GM12878 (cell line): ENCODE results near the gene BBX. TPM values are rescaled to one million over a fixed set of nuclear protein-coding genes. Genes with fewer than 3 reads are reported as not detected.

Source experiments
- ATAC-seq: fragments of 200-7000 bp; cut with Tn5 transposase; 3 replicates; pipeline ENCODE4 v1.9.1; 2020; ENCODE audit warnings: mild to moderate bottlenecking, moderate library complexity
- BruUV-seq: library from RNA; stranded (reverse); fragments of 400-500 nt; replicated peaks from 2 replicates; lab custom pipeline; 2021; lab: Mats Ljungman, UMichigan
- CTCF ChIA-PET: fragments of 300-600 bp; sonication (Branson Sonifier 250); formaldehyde crosslinking; extraction: SDS; loops from one replicate; lab custom pipeline; 2021; ENCODE audit warnings: inconsistent platforms; lab: Yijun Ruan, JAX
- POLR2A ChIA-PET: fragments of 350-600 bp; formaldehyde crosslinking; extraction: SDS; loops from one replicate; lab custom pipeline; 2021; ENCODE audit warnings: inconsistent platforms; lab: Charles Lee
- RAD21 ChIA-PET: fragments of 300-600 bp; sonication (Branson Sonifier 250); formaldehyde crosslinking; loops from one replicate; lab custom pipeline; 2023; ENCODE audit warnings: antibody characterized with exemption; ENCODE audit not compliant: unreplicated experiment; lab: Charles Lee
- SMC1A ChIA-PET: fragments of 300-600 bp; sonication (Branson Sonifier 250); formaldehyde crosslinking; loops from one replicate; lab custom pipeline; 2023; ENCODE audit not compliant: unreplicated experiment, uncharacterized antibody; lab: Charles Lee
- DNase-seq: peaks from one replicate; pipeline ENCODE4 v3.0.0-alpha.2; 2011; ENCODE audit warnings: low read depth, low spot score
- FAIRE-seq: peaks from 3 replicates; lab custom pipeline; 2011; peaks lifted over from hg19 to GRCh38; lab: Jason Lieb, UNC
- H2AFZ ChIP-seq: 2 replicates; pipeline ENCODE4 v1.6.0; 2011; ENCODE audit warnings: low read depth, low read length, control low read depth; ENCODE audit not compliant: control insufficient read depth
- H3K27ac ChIP-seq: 2 replicates; pipeline ENCODE4 v1.5.1; 2011; ENCODE audit warnings: control low read depth; ENCODE audit not compliant: control insufficient read depth, insufficient read depth
- H3K27me3 ChIP-seq, 2 experiments: replicated peaks in 1 of 2; 2 replicates each; pipeline versions ENCODE4 v1.6.0 to v1.6.1; 2011; ENCODE audit warnings: low read length in 1 of 2; ENCODE audit not compliant: control insufficient read depth in 2 of 2, insufficient read depth in 2 of 2
- H3K36me3 ChIP-seq, 2 experiments: 2 replicates each; pipeline ENCODE4 v1.5.1; 2011; ENCODE audit warnings: low read length in 1 of 2; ENCODE audit not compliant: control insufficient read depth in 2 of 2, insufficient read depth in 2 of 2
- H3K4me1 ChIP-seq: 2 replicates; pipeline ENCODE4 v1.6.1; 2011; ENCODE audit warnings: mild to moderate bottlenecking, low read length, moderate library complexity, mixed read lengths; ENCODE audit not compliant: control insufficient read depth, insufficient read depth
- H3K4me2 ChIP-seq: 2 replicates; pipeline ENCODE4 v1.6.0; 2011; ENCODE audit warnings: control low read depth; ENCODE audit not compliant: control insufficient read depth, insufficient read depth
- H3K4me3 ChIP-seq: fragments of 200-600 bp; sonication (generic); 2 replicates; pipeline ENCODE4 v1.5.1; 2016
- H3K79me2 ChIP-seq: 2 replicates; pipeline ENCODE4 v1.6.0; 2011; ENCODE audit warnings: low read length; ENCODE audit not compliant: control insufficient read depth, insufficient read depth
- H3K9ac ChIP-seq: 2 replicates; pipeline ENCODE4 v1.8.0; 2011; ENCODE audit warnings: low read length, control low read depth, mixed read lengths; ENCODE audit not compliant: control insufficient read depth, insufficient read depth
- H3K9me3 ChIP-seq: replicated peaks from 3 replicates; pipeline ENCODE4 v1.5.1; 2011; ENCODE audit warnings: mild to moderate bottlenecking, low read length; ENCODE audit not compliant: control insufficient read depth, insufficient read depth
- H4K20me1 ChIP-seq: 2 replicates; pipeline ENCODE4 v1.6.0; 2011; ENCODE audit not compliant: control insufficient read depth, insufficient read depth
- ATF7 ChIP-seq: fragments of 450-650 bp; IDR thresholded peaks from 2 replicates; pipeline ENCODE4 v1.6.1; 2016; ENCODE audit warnings: low read depth, mild to moderate bottlenecking
- CHD1 ChIP-seq: IDR thresholded peaks from 2 replicates; pipeline ENCODE4 v1.6.1; 2012; ENCODE audit warnings: low read depth, low read length, improper control_type of control experiment
- CREB1 ChIP-seq: IDR thresholded peaks from 2 replicates; pipeline ENCODE4 v1.6.1; 2012; ENCODE audit warnings: low read depth, mild to moderate bottlenecking, inconsistent platforms
- EED ChIP-seq: sonication (generic); IDR thresholded peaks from 2 replicates; pipeline ENCODE4 v1.6.1; 2016; ENCODE audit warnings: antibody characterized with exemption, low read depth
- EGR1 ChIP-seq, 2 experiments: IDR thresholded peaks; 1 replicate in 1 of 2; 2 replicates in 1 of 2; pipeline ENCODE4 v1.6.1; 2011 to 2012; ENCODE audit warnings: low read depth in 2 of 2, low read length in 2 of 2, borderline replicate concordance in 1 of 2, mild to moderate bottlenecking in 1 of 2, moderate library complexity in 1 of 2
- ETV6 ChIP-seq, 2 experiments: fragments of 450-650 bp in 1 of 2; IDR thresholded peaks in 1 of 2; conservative IDR thresholded peaks in 1 of 2; 2 replicates each; pipeline ENCODE4 v1.6.1; 2014; ENCODE audit warnings: antibody characterized with exemption in 1 of 2, borderline replicate concordance in 1 of 2, low read depth in 1 of 2, mild to moderate bottlenecking in 1 of 2, moderate library complexity in 1 of 2
- EZH2 ChIP-seq: IDR thresholded peaks from 2 replicates; pipeline ENCODE4 v1.6.1; 2012; ENCODE audit warnings: low read depth, mild to moderate bottlenecking, control low read depth, inconsistent platforms, low read length, borderline replicate concordance; ENCODE audit not compliant: control insufficient read depth
- RAD21 ChIP-seq: IDR thresholded peaks from 2 replicates; pipeline ENCODE4 v1.6.1; 2011; ENCODE audit warnings: mild to moderate bottlenecking, low read depth, low read length, moderate library complexity; ENCODE audit not compliant: insufficient read depth
- RBBP5 ChIP-seq: fragments of 200-600 bp; sonication (generic); conservative IDR thresholded peaks from 2 replicates; pipeline ENCODE4 v1.6.1; 2016
- SREBF1 ChIP-seq: IDR thresholded peaks from 2 replicates; pipeline ENCODE4 v1.6.1; 2012; ENCODE audit warnings: mild to moderate bottlenecking, low read length
- SUZ12 ChIP-seq: fragments of 200-600 bp; sonication (generic); IDR thresholded peaks from one replicate; pipeline ENCODE4 v1.6.1; 2018; ENCODE audit warnings: antibody characterized with exemption, mild to moderate bottlenecking; ENCODE audit not compliant: unreplicated experiment
- WRNIP1 ChIP-seq: IDR thresholded peaks from 2 replicates; pipeline ENCODE4 v1.6.1; 2011; ENCODE audit warnings: low read depth, low read length, improper control_type of control experiment, borderline replicate concordance
- ZNF274 ChIP-seq: IDR thresholded peaks from one replicate; pipeline ENCODE4 v1.8.0; 2011; ENCODE audit not compliant: insufficient read length, insufficient read depth
- WGBS: methylation state at CpG from one replicate; pipeline ENCODE4 v1.1.6; 2016; ENCODE audit warnings: low lambda C conversion rate; ENCODE audit not compliant: insufficient replicate concordance, insufficient coverage; ENCODE audit errors: missing lambda C conversion rate; 5-methylcytosine and 5-hydroxymethylcytosine counted together
- in situ Hi-C: fragments of 300-500 bp; cut with MboI; formaldehyde crosslinking; loops from 9 replicates; pipeline ENCODE4 v1.14.3; 2018; ENCODE audit warnings: mixed read lengths
- intact Hi-C: fragments of 100-400 bp; cut with micrococcal nuclease; formaldehyde crosslinking; loops from one replicate; pipeline ENCODE4 v1.14.2; 2022; ENCODE audit not compliant: unreplicated experiment
- polyA plus RNA-seq, 11 experiments: library from polyadenylated mRNA; depleted of rRNA in 4 of 11; unstranded in 6 of 11; stranded (reverse) in 5 of 11; fragments of >200 nt; fragmentation: Nextera tagmentation in 4 of 11; fragmentation: Illumina TruSeq in 1 of 11; extraction: Ambion mirVana in 4 of 11; extraction: Trizol in 1 of 11; gene quantifications; 1 replicate in 1 of 11; 2 replicates in 10 of 11; pipeline versions ENCODE4 v1.2.1 to v1.2.3, GENCODE V29; 2011 to 2016; ENCODE audit warnings: inconsistent platforms in 2 of 11, missing spikeins in 2 of 11, low read depth in 1 of 11
- total RNA-seq, 4 experiments: library from RNA; depleted of rRNA in 3 of 4; stranded (reverse); fragments of >200 nt in 3 of 4; fragmentation: Illumina TruSeq in 1 of 4; extraction: Trizol in 1 of 4; gene quantifications; 2 replicates each; pipeline versions ENCODE4 v1.2.1 to v1.2.3, GENCODE V29; 2013 to 2021
- TF ChIP-seq, protein P1 (sequence below): IDR thresholded peaks from 2 replicates; pipeline ENCODE4 v1.6.1; 2011; ENCODE audit warnings: low read depth, mild to moderate bottlenecking, low read length, moderate library complexity, borderline replicate concordance; ENCODE audit errors: extremely low read depth

BBX gene
- total and polyA plus RNA-seq, 10 of the 15 experiments (the other 5 are each of a cell fraction or from before 2014, with no cell fraction given): 13.3 to 38.5 (median 32.0) TPM

DNA sequence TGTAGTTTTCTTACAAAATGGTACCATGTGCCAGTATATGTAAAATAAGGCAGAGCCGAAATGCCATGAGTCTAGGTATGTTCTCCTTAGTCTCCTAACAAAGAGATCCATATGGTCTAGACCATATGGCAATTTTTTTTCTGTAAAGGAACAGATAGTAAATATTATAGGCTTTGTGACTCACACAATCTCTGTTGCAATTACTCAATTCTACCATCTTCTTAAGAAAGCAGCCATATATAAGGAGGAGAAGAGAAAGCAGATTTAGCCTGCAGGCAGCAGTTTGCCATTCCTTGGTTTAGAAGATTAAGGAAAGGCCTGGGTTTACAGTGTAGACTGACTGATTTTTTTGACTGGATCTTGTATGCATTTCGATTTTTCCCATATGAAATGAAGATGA is 16.3 kb upstream of the BBX start (continued):
- TF ChIP-seq, protein P1, sequence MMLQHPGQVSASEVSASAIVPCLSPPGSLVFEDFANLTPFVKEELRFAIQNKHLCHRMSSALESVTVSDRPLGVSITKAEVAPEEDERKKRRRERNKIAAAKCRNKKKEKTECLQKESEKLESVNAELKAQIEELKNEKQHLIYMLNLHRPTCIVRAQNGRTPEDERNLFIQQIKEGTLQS: no peak
- TF ChIP-seq ATF7 (no peak), EZH2 (no peak), SUZ12 (no peak), RAD21 (no peak), CREB1 (no peak), EED (no peak), WRNIP1 (no peak)

DNA sequence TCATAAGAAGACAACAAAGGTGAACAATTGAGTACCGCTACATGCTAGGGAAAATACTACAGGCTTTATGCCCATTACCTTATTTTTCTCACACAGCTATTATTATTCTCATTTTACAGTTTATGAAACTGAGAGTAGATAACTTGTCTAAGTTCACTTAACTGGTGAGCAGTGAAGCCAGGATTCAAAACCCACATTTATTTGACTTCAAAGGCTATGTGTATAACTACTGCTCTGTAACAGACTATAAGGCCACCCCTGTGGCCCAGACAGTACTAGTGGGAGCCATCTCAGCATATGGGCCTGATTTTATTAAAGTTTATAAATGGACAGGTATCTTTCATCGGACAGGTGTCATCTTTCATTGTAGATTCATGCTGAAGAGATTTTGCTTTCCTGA is 14.4 kb upstream of the BBX start:
- no peaks in the 10 kb centered on the region for H3K4me1 ChIP-seq
- no peaks in the 10 kb centered on the region for H4K20me1 ChIP-seq
- SMC1A ChIA-PET: no interaction called here
- H3K79me2 ChIP-seq: no peaks in the 10 kb centered on the region
- no peaks in the 10 kb centered on the region for H3K9me3 ChIP-seq
- BruUV-seq: no TSS peak
- H3K4me3 ChIP-seq: no peak overlapping the region
- POLR2A ChIA-PET: no interaction called here
- in situ Hi-C loops (no loop called here), intact Hi-C loops (no loop called here)
- DNase-seq (no peak), ATAC-seq (no peak; the same call in 2 of the 3 replicates), FAIRE-seq (no peak)
- H3K9ac ChIP-seq: no peak overlapping the region
- no peak overlapping the region for H3K4me2 ChIP-seq
- CTCF ChIA-PET: interaction anchor here (0.9 kb wide), 1 partner anchor 15 kb away, joined by 3 read pairs; no protein-coding TSS in a partner anchor
- H3K27me3 ChIP-seq: no peaks in the 10 kb centered on the region; a peak in 1 of 4 replicates
- 73% methylated on average over 2 of the region's 2 CpGs for WGBS
- H2AFZ ChIP-seq: no peak overlapping the region
- H3K36me3 ChIP-seq: no peaks in the 10 kb centered on the region
- H3K27ac ChIP-seq: no peak overlapping the region
- RAD21 ChIA-PET: no interaction called here
- TF ChIP-seq ZNF274 (no peak), RBBP5 (no peak), SREBF1 (no peak), EGR1 (IDR thresholded peaks at IDR 0.05; ENCODE audit: borderline replicate concordance in 1 of 2, low read depth in 2 of 2, low read length in 2 of 2) (no peak), CHD1 (no peak), ETV6 (conservative IDR thresholded peaks at IDR 0.05 in 1 of 2, IDR thresholded peaks at IDR 0.05 in 1 of 2; ENCODE audit: borderline replicate concordance in 1 of 2, low read depth in 1 of 2) (no peak)
